Neural progenitor cell (in vitro differentiated cells): Measurements from ENCODE around the gene LTBP1. TPM values are rescaled to one million over a fixed set of nuclear protein-coding genes. Genes with fewer than 3 reads are reported as not detected.

Experiments
- DNase-seq: peaks from one replicate; pipeline ENCODE4 v3.0.0-alpha.2; 2016; ENCODE audit warnings: low spot score
- H2AFZ ChIP-seq: fragments of 200-600 bp; sonication (generic); replicated peaks from 2 replicates; pipeline ENCODE4 v1.6.1; 2016; ENCODE audit warnings: antibody characterized with exemption
- H3F3A ChIP-seq: fragments of 200-600 bp; sonication (generic); 2 replicates; pipeline ENCODE4 v1.6.1; 2016; ENCODE audit warnings: antibody characterized with exemption, low read depth
- H3K27ac ChIP-seq: fragments of 200-600 bp; sonication (generic); 2 replicates; pipeline ENCODE4 v1.5.1; 2016; ENCODE audit warnings: mild to moderate bottlenecking
- H3K27me3 ChIP-seq: fragments of 200-600 bp; sonication (generic); 2 replicates; pipeline ENCODE4 v1.6.1; 2016; ENCODE audit warnings: mild to moderate bottlenecking, moderate library complexity
- H3K36me3 ChIP-seq: fragments of 200-600 bp; sonication (generic); 2 replicates; pipeline ENCODE4 v1.5.1; 2016
- H3K4me1 ChIP-seq: fragments of 200-600 bp; sonication (generic); 2 replicates; pipeline ENCODE4 v1.6.1; 2016; ENCODE audit warnings: mixed run types
- H3K4me2 ChIP-seq: fragments of 200-600 bp; sonication (generic); 2 replicates; pipeline ENCODE4 v1.6.1; 2016
- H3K4me3 ChIP-seq: fragments of 200-600 bp; sonication (generic); 2 replicates; pipeline ENCODE4 v1.5.1; 2016
- H3K79me2 ChIP-seq: fragments of 200-600 bp; sonication (generic); 2 replicates; pipeline ENCODE4 v1.6.1; 2016; ENCODE audit warnings: low read depth
- H3K9ac ChIP-seq: fragments of 200-600 bp; sonication (generic); 2 replicates; pipeline ENCODE4 v1.6.1; 2016
- H3K9me3 ChIP-seq: fragments of 200-600 bp; sonication (generic); 2 replicates; pipeline ENCODE4 v1.5.1; 2016; ENCODE audit warnings: low read depth
- H4K20me1 ChIP-seq: fragments of 200-600 bp; sonication (generic); 2 replicates; pipeline ENCODE4 v1.6.1; 2016; ENCODE audit warnings: low read depth
- H3K27ac Mint-ChIP-seq: 3 replicates; pipeline ENCODE4 v1.8.0; 2021; ENCODE audit warnings: mixed read lengths
- H3K27me3 Mint-ChIP-seq: 2 replicates; pipeline ENCODE4 v1.8.0; 2022; ENCODE audit warnings: low read depth, mild to moderate bottlenecking, inconsistent platforms, moderate library complexity, mixed read lengths; ENCODE audit not compliant: insufficient read depth
- H3K36me3 Mint-ChIP-seq: 3 replicates; pipeline ENCODE4 v1.8.0; 2021; ENCODE audit warnings: mixed read lengths
- H3K4me1 Mint-ChIP-seq: 3 replicates; pipeline ENCODE4 v1.8.0; 2021; ENCODE audit warnings: mixed read lengths
- H3K4me3 Mint-ChIP-seq: 3 replicates; pipeline ENCODE4 v1.8.0; 2021; ENCODE audit warnings: mild to moderate bottlenecking, moderate library complexity, mixed read lengths
- H3K9me3 Mint-ChIP-seq: 3 replicates; pipeline ENCODE4 v1.8.0; 2020; ENCODE audit warnings: mixed read lengths
- CTCF ChIP-seq: fragments of 200-600 bp; sonication (generic); IDR thresholded peaks from 2 replicates; pipeline ENCODE4 v1.5.1; 2017; ENCODE audit warnings: antibody characterized with exemption, mild to moderate bottlenecking
- EZH2 ChIP-seq: fragments of 200-600 bp; sonication (generic); IDR thresholded peaks from 2 replicates; pipeline ENCODE4 v1.6.1; 2017; ENCODE audit warnings: antibody characterized with exemption, mild to moderate bottlenecking, moderate library complexity
- EZH2phosphoT487 ChIP-seq: fragments of 200-600 bp; sonication (generic); IDR thresholded peaks from 2 replicates; pipeline ENCODE4 v1.6.1; 2017; ENCODE audit warnings: antibody characterized with exemption
- total RNA-seq: library from RNA; depleted of rRNA; stranded (reverse); fragments of >200 nt; gene quantifications from 2 replicates; pipeline ENCODE4 v1.2.3, GENCODE V29; 2015; ENCODE audit warnings: low replicate concordance

The LTBP1 gene
- total RNA-seq, 1 donor from 2014 or later, result 50.5 TPM

- no peak for TF ChIP-seq EZH2
- TF ChIP-seq EZH2phosphoT487, result no peak
- no peak for TF ChIP-seq CTCF
These were observed 189.3 kb downstream of the LTBP1 start for GRCh38 chr2:33136056-33136455.

DNA sequence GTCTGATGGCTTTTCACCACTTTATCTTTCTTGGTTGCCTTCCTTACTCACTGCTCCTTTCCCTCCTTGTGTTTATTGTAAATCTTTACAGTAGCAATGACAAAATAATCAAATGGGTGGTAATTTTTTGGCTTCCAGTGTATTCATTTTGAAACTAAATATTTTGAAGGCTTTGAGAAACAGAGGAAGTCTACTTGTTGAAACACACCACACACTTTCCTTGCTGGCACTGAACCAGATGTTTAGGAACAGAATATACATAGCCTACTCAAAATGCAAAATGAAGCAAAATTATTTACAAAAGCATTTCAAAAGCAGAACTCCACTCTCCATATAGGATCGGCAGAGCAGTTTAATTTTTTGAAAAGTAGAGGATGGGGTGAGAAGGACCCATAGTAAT lies 189.8 kb downstream of the LTBP1 start:
- no peaks in the 10 kb centered on the region for H3K36me3 ChIP-seq
- DNase-seq, result no peak
- TF ChIP-seq CTCF (no peak), EZH2phosphoT487 (no peak), EZH2 (no peak)
- no peaks in the 10 kb centered on the region for H3K79me2 ChIP-seq
- H3K9me3 ChIP-seq, result no peaks in the 10 kb centered on the region
- no peak overlapping the region for H3K9ac ChIP-seq
- no peak overlapping the region for H3K4me3 Mint-ChIP-seq
- no peaks in the 10 kb centered on the region for H3K27me3 Mint-ChIP-seq
- H3K27ac Mint-ChIP-seq, result no peak overlapping the region
- no peak overlapping the region for H3K4me2 ChIP-seq
- H3K27ac ChIP-seq, result no peak overlapping the region
- H3K4me3 ChIP-seq, result no peak overlapping the region
- H2AFZ ChIP-seq, result no peak overlapping the region
- H3K4me1 ChIP-seq, result no peaks in the 10 kb centered on the region
- no peaks in the 10 kb centered on the region for H3K9me3 Mint-ChIP-seq
- no peaks in the 10 kb centered on the region for H3K36me3 Mint-ChIP-seq
- H3K4me1 Mint-ChIP-seq, result peaks cover 17% of the 10 kb centered on the region
- no peaks in the 10 kb centered on the region for H4K20me1 ChIP-seq
- H3K27me3 ChIP-seq, result no peaks in the 10 kb centered on the region
- no peaks in the 10 kb centered on the region for H3F3A ChIP-seq

More at GRCh38 chr2:33136056-33136455, 189.3 kb downstream of the LTBP1 start:
- H3K27me3 ChIP-seq, result no peaks in the 10 kb centered on the region
- H3K9ac ChIP-seq, result no peak overlapping the region
- H3K36me3 ChIP-seq, result no peaks in the 10 kb centered on the region
- H3K4me1 ChIP-seq, result no peaks in the 10 kb centered on the region
- Mint-ChIP-seq H3K4me1 (peaks cover 17% of the 10 kb centered on the region), H3K4me3 (no peak overlapping the region), H3K27me3 (no peaks in the 10 kb centered on the region), H3K9me3 (no peaks in the 10 kb centered on the region), H3K36me3 (no peaks in the 10 kb centered on the region), H3K27ac (no peak overlapping the region)
- no peak overlapping the region for H3K27ac ChIP-seq
- no peak overlapping the region for H3K4me2 ChIP-seq
- H2AFZ ChIP-seq, result no peak overlapping the region
- DNase-seq, result no peak
- no peaks in the 10 kb centered on the region for H3K79me2 ChIP-seq
- H3F3A ChIP-seq, result no peaks in the 10 kb centered on the region
- H4K20me1 ChIP-seq, result no peaks in the 10 kb centered on the region
- H3K9me3 ChIP-seq, result no peaks in the 10 kb centered on the region
- no peak overlapping the region for H3K4me3 ChIP-seq

- H3K4me1 Mint-ChIP-seq, result peaks cover 17% of the 10 kb centered on the region
- no peak overlapping the region for H3K4me2 ChIP-seq
These were observed 190.6 kb downstream of the LTBP1 start for GRCh38 chr2:33137331-33137730.

More at GRCh38 chr2:33137331-33137730, 190.6 kb downstream of the LTBP1 start:
- H3K27ac ChIP-seq, result no peak overlapping the region
- H3K4me1 ChIP-seq, result no peaks in the 10 kb centered on the region
- no peaks in the 10 kb centered on the region for H3K9me3 ChIP-seq
- no peak for DNase-seq
- no peaks in the 10 kb centered on the region for H3K36me3 ChIP-seq
- Mint-ChIP-seq H3K36me3 (no peaks in the 10 kb centered on the region), H3K27me3 (no peaks in the 10 kb centered on the region), H3K27ac (no peak overlapping the region), H3K9me3 (no peaks in the 10 kb centered on the region), H3K4me3 (no peak overlapping the region)
- no peaks in the 10 kb centered on the region for H3F3A ChIP-seq
- H4K20me1 ChIP-seq, result no peaks in the 10 kb centered on the region
- H2AFZ ChIP-seq, result no peak overlapping the region
- H3K9ac ChIP-seq, result no peak overlapping the region
- H3K27me3 ChIP-seq, result no peaks in the 10 kb centered on the region
- TF ChIP-seq CTCF (no peak), EZH2 (no peak), EZH2phosphoT487 (no peak)
- H3K4me3 ChIP-seq, result no peak overlapping the region
- H3K79me2 ChIP-seq, result no peaks in the 10 kb centered on the region
